H1 (cell line): ENCODE results near the gene NOL12. TPM values are rescaled to one million over a fixed set of nuclear protein-coding genes. Genes with fewer than 3 reads are reported as not detected.
A peak's percentile ranks its signal among the peaks of the same experiment; 100 is the strongest.

Experiments used
- CTCF ChIA-PET: fragments of 300-600 bp; sonication (Branson Sonifier 250); formaldehyde crosslinking; loops from one replicate; lab custom pipeline; 2021; ENCODE audit not compliant: partially characterized antibody; lab: Charles Lee
- POLR2A ChIA-PET: fragments of 300-600 bp; sonication (Branson Sonifier 250); formaldehyde crosslinking; loops from one replicate; lab custom pipeline; 2021; ENCODE audit warnings: inconsistent platforms; ENCODE audit not compliant: partially characterized antibody; lab: Charles Lee
- DNase-seq, 2 experiments: peaks; one replicate each; pipeline versions ENCODE4 v3.0.0 to v3.0.0-alpha.2; 2010 to 2022; ENCODE audit warnings: low spot score in 2 of 2, low read depth in 1 of 2, mixed read lengths in 1 of 2
- FAIRE-seq: peaks from 2 replicates; lab custom pipeline; 2011; peaks lifted over from hg19 to GRCh38; lab: Jason Lieb, UNC
- H2AFZ ChIP-seq: 2 replicates; pipeline ENCODE4 v1.8.1; 2012; ENCODE audit warnings: low read length, inconsistent platforms
- H2AK5ac ChIP-seq: 2 replicates; pipeline ENCODE4 v1.6.1; 2013; ENCODE audit warnings: low read depth, low read length
- H2BK120ac ChIP-seq: replicated peaks from 2 replicates; pipeline ENCODE3; 2013; ENCODE audit warnings: low read depth, low read length, inconsistent platforms
- H2BK12ac ChIP-seq: 2 replicates; pipeline ENCODE4 v1.6.1; 2013; ENCODE audit warnings: low read depth, low read length
- H2BK15ac ChIP-seq: 2 replicates; pipeline ENCODE4 v1.6.1; 2013; ENCODE audit warnings: low read length
- H2BK20ac ChIP-seq: 2 replicates; pipeline ENCODE4 v1.6.1; 2013; ENCODE audit warnings: low read length
- H2BK5ac ChIP-seq: 2 replicates; pipeline ENCODE4 v1.6.1; 2013; ENCODE audit warnings: low read depth, low read length
- H3K14ac ChIP-seq: 2 replicates; pipeline ENCODE4 v1.6.1; 2013; ENCODE audit warnings: inconsistent platforms; ENCODE audit not compliant: insufficient read length
- H3K18ac ChIP-seq: 2 replicates; pipeline ENCODE4 v1.6.1; 2013; ENCODE audit warnings: low read length; ENCODE audit errors: extremely low read depth
- H3K23ac ChIP-seq: 2 replicates; pipeline ENCODE4 v1.6.1; 2013; ENCODE audit warnings: inconsistent platforms; ENCODE audit not compliant: insufficient read length
- H3K23me2 ChIP-seq: 2 replicates; pipeline ENCODE4 v1.6.1; 2013; ENCODE audit warnings: low read depth, low read length
- H3K27ac ChIP-seq: 2 replicates; pipeline ENCODE4 v1.6.1; 2011; ENCODE audit warnings: low read depth, low read length, inconsistent platforms
- H3K27me3 ChIP-seq, 4 experiments: replicated peaks in 1 of 4; 1 replicate in 1 of 4; 2 replicates in 3 of 4; pipeline versions ENCODE4 v1.6.1 to v1.8.1; 2011 to 2013; ENCODE audit warnings: low read length in 3 of 4, mild to moderate bottlenecking in 3 of 4, inconsistent platforms in 2 of 4, mixed read lengths in 2 of 4, moderate library complexity in 1 of 4; ENCODE audit not compliant: control insufficient read depth in 3 of 4, insufficient read depth in 3 of 4; ENCODE audit errors: extremely low read depth in 1 of 4
- H3K36me3 ChIP-seq, 4 experiments: 2 replicates each; pipeline versions ENCODE4 v1.6.1 to v1.8.1; 2011 to 2013; ENCODE audit warnings: mild to moderate bottlenecking in 4 of 4, low read length in 3 of 4, moderate library complexity in 2 of 4, control low read depth in 1 of 4, inconsistent platforms in 1 of 4; ENCODE audit not compliant: insufficient read depth in 4 of 4, control insufficient read depth in 2 of 4
- H3K4ac ChIP-seq: replicated peaks from 2 replicates; pipeline ENCODE3; 2013; ENCODE audit warnings: low read length, low read depth, mixed read lengths, inconsistent platforms; ENCODE audit not compliant: insufficient read length
- H3K4me1 ChIP-seq, 4 experiments: replicated peaks in 1 of 4; 1 replicate in 1 of 4; 2 replicates in 3 of 4; pipeline versions ENCODE4 v1.6.1 to v1.8.1; 2011 to 2013; ENCODE audit warnings: low read length in 3 of 4, inconsistent platforms in 2 of 4, mixed read lengths in 1 of 4; ENCODE audit not compliant: insufficient read depth in 4 of 4, control insufficient read depth in 3 of 4
- H3K4me2 ChIP-seq, 2 experiments: 2 replicates each; pipeline versions ENCODE4 v1.6.1 to v1.8.1; 2011 to 2013; ENCODE audit warnings: low read depth in 2 of 2, low read length in 2 of 2, control low read depth in 1 of 2, inconsistent platforms in 1 of 2, mild to moderate bottlenecking in 1 of 2; ENCODE audit not compliant: insufficient read depth in 1 of 2
- H3K4me3 ChIP-seq, 4 experiments: fragments of 200-600, 300-600 bp in 1 of 4; sonication (generic), shearing (Covaris generic), sonication (Bioruptor Twin) in 1 of 4; 2 replicates each; pipeline versions ENCODE4 v1.5.1 to v1.8.1; 2011 to 2016; ENCODE audit warnings: low read length in 4 of 4, low read depth in 3 of 4, control low read depth in 2 of 4, inconsistent platforms in 2 of 4, mild to moderate bottlenecking in 2 of 4, mixed read lengths in 1 of 4, moderate library complexity in 1 of 4; ENCODE audit not compliant: insufficient read depth in 2 of 4; ENCODE audit errors: extremely low read depth in 1 of 4
- H3K56ac ChIP-seq: replicated peaks from 2 replicates; pipeline ENCODE3; 2013; ENCODE audit warnings: low read depth, mild to moderate bottlenecking, mixed read lengths, low read length, inconsistent platforms; ENCODE audit not compliant: insufficient read length
- H3K79me1 ChIP-seq: 2 replicates; pipeline ENCODE4 v1.6.1; 2013; ENCODE audit warnings: low read depth, low read length, control low read depth
- H3K79me2 ChIP-seq, 2 experiments: 2 replicates each; pipeline versions ENCODE4 v1.6.1 to v1.8.1; 2012 to 2013; ENCODE audit warnings: low read length in 2 of 2, mild to moderate bottlenecking in 2 of 2, inconsistent platforms in 1 of 2; ENCODE audit not compliant: insufficient read depth in 2 of 2, control insufficient read depth in 1 of 2
- H3K9ac ChIP-seq, 4 experiments: replicated peaks in 1 of 4; 1 replicate in 1 of 4; 2 replicates in 3 of 4; pipeline versions ENCODE4 v1.6.1 to v1.8.1; 2011 to 2013; ENCODE audit warnings: low read depth in 3 of 4, low read length in 3 of 4, control low read depth in 2 of 4, mild to moderate bottlenecking in 2 of 4, moderate library complexity in 2 of 4, inconsistent platforms in 1 of 4; ENCODE audit errors: extremely low read depth in 1 of 4
- H3K9me3 ChIP-seq, 2 experiments: 2 replicates each; pipeline versions ENCODE4 v1.6.1 to v1.8.1; 2012 to 2013; ENCODE audit warnings: mild to moderate bottlenecking in 2 of 2, moderate library complexity in 2 of 2, control low read depth in 1 of 2, inconsistent platforms in 1 of 2, low read depth in 1 of 2, low read length in 1 of 2, mixed read lengths in 1 of 2; ENCODE audit not compliant: insufficient read depth in 2 of 2
- H4K20me1 ChIP-seq, 2 experiments: replicated peaks in 1 of 2; 2 replicates each; pipeline versions ENCODE3 to v1.8.1; 2011 to 2013; ENCODE audit warnings: inconsistent platforms in 2 of 2, low read length in 2 of 2, mild to moderate bottlenecking in 1 of 2; ENCODE audit not compliant: insufficient read depth in 2 of 2, control insufficient read depth in 1 of 2
- H4K5ac ChIP-seq: 2 replicates; pipeline ENCODE4 v1.6.1; 2013; ENCODE audit warnings: low read length, low read depth, mixed read lengths, inconsistent platforms; ENCODE audit not compliant: insufficient read length
- H4K8ac ChIP-seq: 2 replicates; pipeline ENCODE4 v1.8.0; 2013; ENCODE audit warnings: mild to moderate bottlenecking, moderate library complexity, low read length, inconsistent platforms; ENCODE audit not compliant: insufficient read depth; ENCODE audit errors: extremely low read depth
- H4K91ac ChIP-seq: replicated peaks from 2 replicates; pipeline ENCODE3; 2013; ENCODE audit warnings: low read length, mixed read lengths, inconsistent platforms; ENCODE audit not compliant: insufficient read length
- CTBP2 ChIP-seq: IDR thresholded peaks from 2 replicates; pipeline ENCODE4 v1.7.0; 2011; ENCODE audit warnings: borderline replicate concordance, mild to moderate bottlenecking, moderate library complexity, mixed read lengths, low read length; ENCODE audit not compliant: insufficient read depth, insufficient read length
- JUN ChIP-seq: IDR thresholded peaks from 2 replicates; pipeline ENCODE4 v1.6.1; 2011; ENCODE audit warnings: low read depth, mild to moderate bottlenecking, improper control_type of control experiment, low read length
- JUND ChIP-seq: IDR thresholded peaks from 2 replicates; pipeline ENCODE4 v1.6.1; 2011; ENCODE audit warnings: mild to moderate bottlenecking, improper control_type of control experiment, low read length
- KDM1A ChIP-seq: fragments of 200-600, 300-600 bp; sonication (generic); IDR thresholded peaks from 2 replicates; pipeline ENCODE4 v1.7.1; 2016; ENCODE audit warnings: mild to moderate bottlenecking, low read length, borderline replicate concordance
- RBBP5 ChIP-seq: IDR thresholded peaks from 2 replicates; pipeline ENCODE4 v1.7.1; 2012; ENCODE audit warnings: low read depth, mild to moderate bottlenecking, inconsistent platforms, low read length, moderate library complexity, borderline replicate concordance
- SAP30 ChIP-seq: fragments of 300-600 bp; sonication (generic); IDR thresholded peaks from 2 replicates; pipeline ENCODE4 v1.7.1; 2012; ENCODE audit warnings: low read length, moderate library complexity, mild to moderate bottlenecking, inconsistent platforms; ENCODE audit not compliant: insufficient read depth, insufficient replicate concordance
- whole genome bisulfite sequencing, 2 experiments: shearing (Covaris generic) in 1 of 2; methylation state at CpG; one replicate each; pipeline versions ENCODE4 v1.1.6 to v1.1.7; 2013 to 2015; ENCODE audit warnings: low lambda C conversion rate in 2 of 2, mixed read lengths in 2 of 2, inconsistent platforms in 1 of 2, low coverage in 1 of 2, missing lambda C conversion rate in 1 of 2; ENCODE audit not compliant: insufficient replicate concordance in 2 of 2, insufficient coverage in 1 of 2, insufficient read length in 1 of 2; ENCODE audit errors: extremely low coverage in 1 of 2, missing lambda C conversion rate in 1 of 2; 5-methylcytosine and 5-hydroxymethylcytosine counted together
- polyA plus RNA-seq, 7 experiments: library from polyadenylated mRNA; depleted of rRNA in 3 of 7; stranded (reverse) in 5 of 7; unstranded in 2 of 7; fragments of >200 nt in 5 of 7; fragments of 200-250 nt in 2 of 7; gene quantifications; 1 replicate in 5 of 7; 2 replicates in 1 of 7; 4 replicates in 1 of 7; pipeline versions ENCODE4 v1.2.1 to v1.2.3, GENCODE V29; 2011 to 2013; ENCODE audit warnings: missing spikeins in 2 of 7, mixed read lengths in 2 of 7
- total RNA-seq: library from RNA; stranded (reverse); fragmentation: NEBNext Ultra II Directional; extraction: Animal tissue kit (Norgen Biotek cat#: 25700); gene quantifications from 2 replicates; pipeline ENCODE4 v1.2.1, GENCODE V29; 2021
- TF ChIP-seq, protein P1 (sequence below): IDR thresholded peaks from 2 replicates; pipeline ENCODE4 v1.6.1; 2011; ENCODE audit warnings: low read length, improper control_type of control experiment

Gene NOL12
- total and polyA plus RNA-seq, 2 of the 8 experiments (the other 6 are each of a cell fraction or from before 2014, with no cell fraction given): 25.3 to 28.3 TPM

DNA sequence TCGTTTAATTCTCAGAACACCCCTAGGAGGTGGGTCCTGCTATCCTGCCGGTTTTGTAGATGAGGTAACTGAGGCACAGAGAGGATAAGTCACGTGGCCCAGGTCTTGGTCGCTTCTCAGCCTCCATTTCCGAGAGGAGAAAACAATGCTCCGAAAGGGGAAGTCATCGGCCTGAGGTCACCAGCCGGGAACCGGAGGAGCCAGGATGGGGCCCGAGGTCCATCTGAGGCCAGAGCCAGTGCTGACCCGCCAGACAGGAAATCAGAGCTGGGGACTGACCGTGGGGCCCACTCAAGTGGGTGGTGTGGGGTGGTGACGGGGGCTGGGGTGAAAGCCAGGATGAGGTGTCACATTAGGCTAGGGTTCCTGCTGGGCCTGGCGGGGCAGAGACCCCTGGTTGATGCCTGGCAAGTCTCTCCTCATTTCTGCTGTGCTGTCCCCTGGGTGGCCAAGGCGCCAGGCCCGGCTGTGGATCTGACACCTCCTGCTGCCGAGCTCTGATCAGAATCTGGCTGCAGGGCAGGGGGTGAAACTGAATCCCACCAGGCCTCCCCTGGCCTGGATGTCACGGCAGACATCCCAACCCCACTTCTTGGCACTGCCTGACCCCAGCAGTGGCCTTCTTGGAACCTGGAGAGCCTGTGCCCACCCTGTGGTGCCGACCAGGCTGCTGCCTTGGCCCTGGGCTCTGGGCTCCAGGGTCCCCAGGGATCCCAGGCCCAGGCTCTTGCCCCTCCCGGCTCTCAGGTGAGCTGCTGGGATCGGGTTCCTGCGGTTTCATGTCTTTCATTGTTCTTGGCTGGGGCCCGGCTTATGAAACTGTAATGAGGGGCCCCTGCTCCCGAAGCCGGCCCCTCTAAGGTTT lies 22.7 kb downstream of the NOL12 start:
- no peak overlapping the region for H2AK5ac ChIP-seq
- no peak for FAIRE-seq

More for the DNA sequence above, 22.7 kb downstream of the NOL12 start:
- Histone ChIP-seq H2BK5ac (peak overlapping the region; percentile 52; the same call in 1 of the 2 replicates), H3K23me2 (no peaks in the 10 kb centered on the region), H3K36me3 (peaks cover 9 to 46% (median 21%) of the 10 kb centered on the region in 4 experiments; a peak in 7 of 8 replicates), H4K8ac (no peak overlapping the region), H2BK15ac (no peak overlapping the region), H3K9ac (no peak overlapping the region), H2BK120ac (no peak overlapping the region), H3K79me1 (no peaks in the 10 kb centered on the region), H4K91ac (no peak overlapping the region), H3K4ac (no peak overlapping the region), H3K9me3 (no peaks in the 10 kb centered on the region; a peak in 1 of 4 replicates), H3K4me2 (no peak overlapping the region), H3K18ac (no peak overlapping the region), H2BK12ac (no peak overlapping the region), H3K14ac (no peak overlapping the region), H3K27ac (no peak overlapping the region), H2AFZ (no peak overlapping the region), H3K56ac (no peak overlapping the region), H3K23ac (no peak overlapping the region), H3K4me1 (peaks cover 0 to 5% (median 0%) of the 10 kb centered on the region in 4 experiments; a peak in 1 of 7 replicates), H4K5ac (no peak overlapping the region), H3K79me2 (no peaks in the 10 kb centered on the region), H2BK20ac (no peak overlapping the region), H4K20me1 (peaks cover 6 to 8% of the 10 kb centered on the region in 2 experiments), H3K27me3 (no peaks in the 10 kb centered on the region), H3K4me3 (no peak overlapping the region)
- ChIA-PET POLR2A (interaction anchor here (0.8 to 5.3 kb wide), 5 partner anchors 10 to 41 kb away, joined by 3 to 30 read pairs (median 3); partner anchors contain the start of gene TRIOBP), CTCF (interaction anchor here (0.6 to 1.3 kb wide), 4 partner anchors 10 to 67 kb away, joined by 3 to 4 read pairs (median 3); no protein-coding TSS in a partner anchor)
- no peak for DNase-seq
- 99% methylated on average over 16 of the region's 25 CpGs; no CpG with 5 or more reads in 1 of the 2 experiments for WGBS, 2 experiments
- TF ChIP-seq CTBP2 (no peak), KDM1A (no peak), JUND (no peak), SAP30 (no peak), RBBP5 (no peak), JUN (no peak)
- TF ChIP-seq, protein P1, sequence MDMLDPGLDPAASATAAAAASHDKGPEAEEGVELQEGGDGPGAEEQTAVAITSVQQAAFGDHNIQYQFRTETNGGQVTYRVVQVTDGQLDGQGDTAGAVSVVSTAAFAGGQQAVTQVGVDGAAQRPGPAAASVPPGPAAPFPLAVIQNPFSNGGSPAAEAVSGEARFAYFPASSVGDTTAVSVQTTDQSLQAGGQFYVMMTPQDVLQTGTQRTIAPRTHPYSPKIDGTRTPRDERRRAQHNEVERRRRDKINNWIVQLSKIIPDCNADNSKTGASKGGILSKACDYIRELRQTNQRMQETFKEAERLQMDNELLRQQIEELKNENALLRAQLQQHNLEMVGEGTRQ: no peak
